Esophagus squamous epithelium (tissue), 5 donors: ENCODE measurements around the gene TRIM66. TPM values are rescaled to one million over a fixed set of nuclear protein-coding genes. Genes with fewer than 3 reads are reported as not detected.

Source experiments
- DNase-seq: peaks from one replicate; lab custom pipeline; 2025; lab: John Stamatoyannopoulos, UW
- H3K27ac ChIP-seq, 4 donors: fragments of 200-600 bp; sonication (generic); one replicate each; pipeline ENCODE4 v1.5.1; 2016 to 2019; ENCODE audit warnings: mild to moderate bottlenecking in 1 of 4
- H3K27me3 ChIP-seq, 4 donors: fragments of 200-600 bp; sonication (generic); 1 replicate in 3 of 4; 2 replicates in 1 of 4; pipeline versions ENCODE4 v1.5.1 to v1.6.0; 2017 to 2021; ENCODE audit warnings: antibody characterized with exemption in 1 of 4
- H3K36me3 ChIP-seq, 3 donors: fragments of 200-600 bp; sonication (generic); one replicate each; pipeline ENCODE4 v1.5.1; 2016 to 2019
- H3K4me1 ChIP-seq, 3 donors: fragments of 200-600 bp; sonication (generic); one replicate each; pipeline ENCODE4 v1.5.1; 2017 to 2019
- H3K4me3 ChIP-seq, 4 donors: fragments of 200-600 bp; sonication (generic); 1 replicate in 3 of 4; 2 replicates in 1 of 4; pipeline ENCODE4 v1.5.1; 2016 to 2019; ENCODE audit warnings: mild to moderate bottlenecking in 2 of 4, moderate library complexity in 1 of 4
- H3K9me3 ChIP-seq, 3 donors: fragments of 200-600 bp; sonication (generic); one replicate each; pipeline ENCODE4 v1.5.1; 2016 to 2019
- POLR2A ChIP-seq, 4 donors: fragments of 450-650 bp; IDR thresholded peaks; one replicate each; pipeline ENCODE4 v1.6.1; 2017; ENCODE audit warnings: antibody characterized with exemption in 4 of 4, mild to moderate bottlenecking in 4 of 4, moderate library complexity in 3 of 4
- WGBS, 2 donors: methylation state at CpG; one replicate each; pipeline ENCODE4 v1.1.5; 2018; 5-methylcytosine and 5-hydroxymethylcytosine counted together
- intact Hi-C: fragments of 100-400 bp; cut with DNase I; formaldehyde crosslinking; loops from one replicate; pipeline ENCODE4 v1.15.0; 2022
- total RNA-seq, 4 donors: library from RNA; depleted of rRNA; stranded (reverse); fragments of >200 nt; gene quantifications; one replicate each; pipeline ENCODE4 v1.1.0, GENCODE V29; 2016
- TF ChIP-seq, protein P1 (sequence below), 6 experiments: fragments of 450-650 bp in 4 of 6; fragments of 200-600 bp in 2 of 6; sonication (generic) in 2 of 6; IDR thresholded peaks; one replicate each; pipeline ENCODE4 v1.5.1; 2016 to 2019; ENCODE audit warnings: antibody characterized with exemption in 6 of 6, mild to moderate bottlenecking in 4 of 6, moderate library complexity in 4 of 6
- donor health status: DM: yes; HTN: yes; CAD: no.

The TRIM66 gene
- total RNA-seq, 4 donors from 2014 or later, result 4.5 to 5.5 (median 4.8) TPM

DNA sequence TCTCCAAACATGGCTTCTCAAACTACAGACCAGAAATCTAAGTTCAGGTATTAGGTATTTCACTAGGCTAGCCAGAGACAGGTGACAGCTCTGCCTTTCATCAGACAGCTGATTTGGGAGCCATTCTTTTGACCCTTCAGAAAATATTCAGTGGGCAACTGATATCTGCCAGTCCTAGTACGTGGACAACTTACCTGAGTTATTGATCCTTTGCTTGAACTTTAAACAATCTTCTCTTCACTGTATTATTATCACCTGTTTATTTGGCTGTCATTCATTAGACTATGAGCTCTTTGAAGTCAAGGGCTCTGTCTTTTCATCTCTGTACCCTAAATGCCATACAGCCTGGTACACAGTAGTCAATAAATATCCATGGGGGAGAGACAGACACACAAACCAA is 17.2 kb downstream of the TRIM66 start:
- no peaks in the 10 kb centered on the region for H3K9me3 ChIP-seq
- H3K36me3 ChIP-seq, result peaks cover 0 to 59% (median 0%) of the 10 kb centered on the region in 3 donors
- 85 to 100% methylated on average over 1 of the region's 1 CpG for WGBS, 2 donors
- no peak overlapping the region for H3K27ac ChIP-seq
- no peaks in the 10 kb centered on the region for H3K27me3 ChIP-seq
- no peak for DNase-seq
- no peak overlapping the region for H3K4me3 ChIP-seq
- no peak for TF ChIP-seq POLR2A (IDR thresholded peaks at IDR 0.05)
- TF ChIP-seq, protein P1, sequence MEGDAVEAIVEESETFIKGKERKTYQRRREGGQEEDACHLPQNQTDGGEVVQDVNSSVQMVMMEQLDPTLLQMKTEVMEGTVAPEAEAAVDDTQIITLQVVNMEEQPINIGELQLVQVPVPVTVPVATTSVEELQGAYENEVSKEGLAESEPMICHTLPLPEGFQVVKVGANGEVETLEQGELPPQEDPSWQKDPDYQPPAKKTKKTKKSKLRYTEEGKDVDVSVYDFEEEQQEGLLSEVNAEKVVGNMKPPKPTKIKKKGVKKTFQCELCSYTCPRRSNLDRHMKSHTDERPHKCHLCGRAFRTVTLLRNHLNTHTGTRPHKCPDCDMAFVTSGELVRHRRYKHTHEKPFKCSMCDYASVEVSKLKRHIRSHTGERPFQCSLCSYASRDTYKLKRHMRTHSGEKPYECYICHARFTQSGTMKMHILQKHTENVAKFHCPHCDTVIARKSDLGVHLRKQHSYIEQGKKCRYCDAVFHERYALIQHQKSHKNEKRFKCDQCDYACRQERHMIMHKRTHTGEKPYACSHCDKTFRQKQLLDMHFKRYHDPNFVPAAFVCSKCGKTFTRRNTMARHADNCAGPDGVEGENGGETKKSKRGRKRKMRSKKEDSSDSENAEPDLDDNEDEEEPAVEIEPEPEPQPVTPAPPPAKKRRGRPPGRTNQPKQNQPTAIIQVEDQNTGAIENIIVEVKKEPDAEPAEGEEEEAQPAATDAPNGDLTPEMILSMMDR (IDR thresholded peaks at IDR 0.05), result no peak
- intact Hi-C loops, result no loop called here
- no peaks in the 10 kb centered on the region for H3K4me1 ChIP-seq

DNA sequence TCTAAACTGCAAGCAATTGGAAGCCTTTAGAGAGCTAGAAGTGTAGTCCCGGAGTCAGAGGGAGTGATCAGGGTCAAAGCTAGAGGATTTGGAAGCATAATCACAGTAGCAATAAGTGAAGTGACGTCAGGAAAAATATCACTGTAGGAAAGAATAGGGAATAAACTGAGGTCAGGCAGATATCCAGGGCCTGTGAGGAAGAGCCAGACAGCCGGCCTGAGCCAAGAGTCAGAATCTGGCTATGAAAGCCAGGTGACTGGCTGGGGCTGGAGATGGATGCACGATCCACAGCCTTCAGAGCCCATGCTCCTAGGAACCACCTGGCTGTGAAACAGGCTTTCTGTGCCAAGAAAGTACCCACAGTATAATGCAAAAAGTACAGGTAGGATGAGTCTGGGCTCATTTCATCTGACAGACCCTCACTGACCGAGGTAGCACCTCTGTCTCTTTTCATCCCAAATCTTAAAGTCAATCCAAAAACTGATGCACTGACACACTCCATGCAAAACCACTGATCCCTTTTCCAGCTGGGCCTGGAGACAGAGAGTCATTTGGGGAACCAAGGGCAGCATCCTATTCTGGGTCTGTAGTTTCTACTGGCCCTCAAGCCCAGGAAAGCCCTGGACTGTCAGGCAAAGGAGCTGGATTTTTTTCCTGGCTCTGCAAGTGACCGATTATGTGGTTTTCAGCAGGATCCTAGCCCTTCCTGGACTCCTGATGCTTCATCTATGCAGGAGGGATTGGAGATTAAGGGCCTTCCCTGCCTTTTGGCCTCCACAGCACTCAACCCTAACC is 21.3 kb downstream of the TRIM66 start:
- DNase-seq, result no peak
- Histone ChIP-seq H3K4me3 (no peak overlapping the region), H3K36me3 (peaks cover 0 to 32% (median 0%) of the 10 kb centered on the region in 3 donors), H3K27ac (no peak overlapping the region), H3K9me3 (no peaks in the 10 kb centered on the region), H3K4me1 (peaks cover 0 to 5% (median 0%) of the 10 kb centered on the region in 3 donors), H3K27me3 (no peaks in the 10 kb centered on the region)
- WGBS, 2 donors, result 78 to 83% methylated on average over 5 to 6 of the region's 6 CpGs
- intact Hi-C loops, result no loop called here
- no peak for TF ChIP-seq POLR2A (IDR thresholded peaks at IDR 0.05)
- TF ChIP-seq, protein P1 (IDR thresholded peaks at IDR 0.05), result no peak

DNA sequence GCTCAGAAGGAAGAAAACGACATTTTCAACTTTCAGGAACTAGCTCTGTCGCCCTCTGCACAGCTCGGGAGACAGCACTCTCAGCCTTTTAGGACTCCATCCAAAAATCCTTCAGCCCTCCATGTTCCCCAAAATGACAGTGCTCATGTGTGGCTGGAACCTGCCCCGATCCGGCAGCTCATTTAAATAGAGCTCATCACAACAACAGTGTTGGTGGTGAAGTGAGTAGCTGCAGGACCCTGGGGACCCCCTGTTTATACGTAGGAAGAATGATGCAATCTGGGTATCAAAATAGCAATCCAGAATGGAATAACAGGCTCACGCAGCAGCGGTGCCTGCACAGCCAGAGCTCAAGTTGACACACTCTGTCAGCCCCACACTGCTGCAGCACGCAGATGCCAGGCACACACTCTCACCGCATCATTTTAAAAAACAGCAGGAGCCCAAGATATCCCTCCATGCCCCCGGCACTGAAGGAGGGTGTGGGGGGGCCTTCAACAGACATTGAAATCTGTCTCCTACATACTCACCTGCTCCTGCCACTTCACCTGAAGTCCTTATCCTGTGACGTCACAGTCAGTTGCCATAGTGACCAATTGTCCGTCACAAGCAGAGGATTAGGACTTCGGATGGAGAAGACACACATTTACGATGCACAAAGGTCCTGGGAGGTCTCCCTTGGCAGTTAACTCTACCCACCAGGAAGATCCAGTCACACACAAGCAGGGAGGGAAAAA is 24.0 kb downstream of the TRIM66 start:
- DNase-seq, result no peak
- peak overlapping the region in 1 of 4 donors; percentile 3 for H3K4me3 ChIP-seq
- H3K27me3 ChIP-seq, result no peaks in the 10 kb centered on the region

DNA sequence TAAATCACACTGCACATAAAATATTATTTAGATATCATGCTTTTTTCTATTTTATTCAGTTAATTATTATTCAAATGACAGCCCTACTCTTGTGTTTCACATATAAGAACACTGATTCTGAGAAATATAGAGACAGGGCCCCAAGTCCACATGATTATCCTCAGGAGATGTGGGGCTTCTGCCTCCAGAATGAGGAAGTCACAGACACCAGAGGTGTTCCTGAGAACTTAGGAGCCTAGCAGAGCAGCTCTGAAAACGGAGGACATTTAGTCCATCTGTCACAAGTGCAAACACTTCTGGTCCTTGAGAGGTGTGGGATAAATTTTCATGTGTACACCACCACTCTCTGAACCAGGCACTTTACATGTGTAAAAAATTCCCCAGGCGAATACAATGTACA is 26.2 kb downstream of the TRIM66 start:
- H3K27me3 ChIP-seq, result no peaks in the 10 kb centered on the region

More for the DNA sequence above, 24.0 kb downstream of the TRIM66 start:
- peaks cover 0 to 5% (median 0%) of the 10 kb centered on the region in 3 donors for H3K4me1 ChIP-seq
- 82 to 89% methylated on average over 10 to 15 of the region's 15 CpGs for WGBS, 2 donors
- no peaks in the 10 kb centered on the region for H3K9me3 ChIP-seq
- peaks cover 0 to 9% (median 0%) of the 10 kb centered on the region in 3 donors for H3K36me3 ChIP-seq
- no peak for TF ChIP-seq POLR2A (IDR thresholded peaks at IDR 0.05)
- TF ChIP-seq, protein P1 (IDR thresholded peaks at IDR 0.05), result no peak
- intact Hi-C loops, result no loop called here
- no peak overlapping the region for H3K27ac ChIP-seq

More for the DNA sequence above, 26.2 kb downstream of the TRIM66 start:
- intact Hi-C loops, result no loop called here
- Histone ChIP-seq H3K9me3 (no peaks in the 10 kb centered on the region), H3K36me3 (peaks cover 0 to 9% (median 0%) of the 10 kb centered on the region in 3 donors), H3K4me1 (peaks cover 0 to 10% (median 0%) of the 10 kb centered on the region in 3 donors), H3K4me3 (no peak overlapping the region), H3K27ac (no peak overlapping the region)
- WGBS, 2 donors, result 85 to 92% methylated on average over 2 of the region's 2 CpGs
- no peak for DNase-seq
- no peak for TF ChIP-seq POLR2A (IDR thresholded peaks at IDR 0.05)
- TF ChIP-seq, protein P1 (IDR thresholded peaks at IDR 0.05), result no peak
